GM23338 (cell line): ENCODE measurements around the gene APP. TPM values are rescaled to one million over a fixed set of nuclear protein-coding genes. Genes with fewer than 3 reads are reported as not detected.

Experiments
- ATAC-seq: fragments of 200-7000 bp; cut with Tn5 transposase; 3 replicates; pipeline ENCODE4 v1.9.1; 2020
- DNase-seq: peaks from one replicate; pipeline ENCODE4 v3.0.0-alpha.2; 2015; ENCODE audit warnings: low spot score
- H2AFZ ChIP-seq: fragments of 200-600 bp; sonication (generic); 2 replicates; pipeline ENCODE4 v1.8.0; 2016; ENCODE audit warnings: antibody characterized with exemption, mild to moderate bottlenecking, moderate library complexity
- H3F3A ChIP-seq: fragments of 200-600 bp; sonication (generic); replicated peaks from 2 replicates; pipeline ENCODE4 v1.8.0; 2017; ENCODE audit warnings: antibody characterized with exemption, mixed run types, low read depth
- H3K27ac ChIP-seq: fragments of 200-600 bp; sonication (generic); 2 replicates; pipeline ENCODE4 v1.6.1; 2016; ENCODE audit warnings: low read depth
- H3K27me3 ChIP-seq: fragments of 200-600 bp; sonication (generic); 2 replicates; pipeline ENCODE4 v1.8.0; 2016; ENCODE audit warnings: mild to moderate bottlenecking, mixed run types, moderate library complexity; ENCODE audit not compliant: insufficient read depth
- H3K36me3 ChIP-seq: fragments of 200-600 bp; sonication (generic); 2 replicates; pipeline ENCODE4 v1.8.0; 2016; ENCODE audit warnings: mild to moderate bottlenecking; ENCODE audit not compliant: insufficient read depth
- H3K4me1 ChIP-seq: fragments of 200-600 bp; sonication (generic); 2 replicates; pipeline ENCODE4 v1.8.0; 2016; ENCODE audit warnings: mild to moderate bottlenecking, moderate library complexity; ENCODE audit not compliant: insufficient read depth
- H3K4me2 ChIP-seq: fragments of 200-600 bp; sonication (generic); 2 replicates; pipeline ENCODE4 v1.7.1; 2017; ENCODE audit warnings: mixed run types
- H3K4me3 ChIP-seq: fragments of 200-600 bp; sonication (generic); 2 replicates; pipeline ENCODE4 v1.6.1; 2016; ENCODE audit warnings: mixed run types
- H3K79me2 ChIP-seq: fragments of 200-600 bp; sonication (generic); replicated peaks from 2 replicates; pipeline ENCODE4 v1.8.0; 2017; ENCODE audit warnings: mild to moderate bottlenecking; ENCODE audit not compliant: insufficient read depth
- H3K9me2 ChIP-seq: fragments of 200-600 bp; sonication (generic); 2 replicates; pipeline ENCODE4 v1.8.0; 2017; ENCODE audit not compliant: insufficient read depth
- H4K20me1 ChIP-seq: fragments of 200-600 bp; sonication (generic); replicated peaks from 2 replicates; pipeline ENCODE4 v1.8.0; 2017; ENCODE audit warnings: mild to moderate bottlenecking; ENCODE audit not compliant: insufficient read depth
- H3K27ac Mint-ChIP-seq: 2 replicates; pipeline ENCODE4 v1.8.0; 2020; ENCODE audit warnings: inconsistent platforms, mild to moderate bottlenecking, moderate library complexity, mixed read lengths
- H3K27me3 Mint-ChIP-seq: 3 replicates; pipeline ENCODE4 v1.8.0; 2022; ENCODE audit warnings: low read depth, mild to moderate bottlenecking, moderate library complexity, mixed read lengths, inconsistent platforms; ENCODE audit not compliant: insufficient read depth, poor library complexity
- H3K36me3 Mint-ChIP-seq: 3 replicates; pipeline ENCODE4 v1.8.0; 2021; ENCODE audit warnings: low read depth, mild to moderate bottlenecking, inconsistent platforms, moderate library complexity, mixed read lengths
- H3K4me1 Mint-ChIP-seq: 3 replicates; pipeline ENCODE4 v1.8.0; 2020; ENCODE audit warnings: mild to moderate bottlenecking, inconsistent platforms, mixed read lengths
- H3K4me3 Mint-ChIP-seq: 3 replicates; pipeline ENCODE4 v1.8.0; 2021; ENCODE audit warnings: moderate library complexity, mild to moderate bottlenecking, inconsistent platforms, mixed read lengths
- H3K9me3 Mint-ChIP-seq: 3 replicates; pipeline ENCODE4 v1.8.0; 2020; ENCODE audit warnings: moderate library complexity, mild to moderate bottlenecking, inconsistent platforms, mixed read lengths
- CREB1 ChIP-seq: fragments of 250-450 bp; sonication (Bioruptor Pico); IDR thresholded peaks from 2 replicates; pipeline ENCODE4 v1.5.0; 2020; ENCODE audit warnings: low read depth, mild to moderate bottlenecking, moderate library complexity
- ETS1 ChIP-seq: IDR thresholded peaks from 2 replicates; pipeline ENCODE4 v1.6.1; 2016; ENCODE audit warnings: antibody characterized with exemption
- EZH2 ChIP-seq: fragments of 200-600 bp; sonication (generic); IDR thresholded peaks from one replicate; pipeline ENCODE4 v1.8.0; 2017; ENCODE audit warnings: antibody characterized with exemption, mild to moderate bottlenecking, low read depth; ENCODE audit not compliant: unreplicated experiment
- EZH2phosphoT487 ChIP-seq: fragments of 200-600 bp; sonication (generic); IDR thresholded peaks from one replicate; pipeline ENCODE4 v1.8.1; 2018; ENCODE audit warnings: antibody characterized with exemption; ENCODE audit not compliant: unreplicated experiment
- JUNB ChIP-seq: IDR thresholded peaks from one replicate; pipeline ENCODE4 v1.6.1; 2016; ENCODE audit warnings: antibody characterized with exemption; ENCODE audit not compliant: unreplicated experiment
- NANOG ChIP-seq: IDR thresholded peaks from 2 replicates; pipeline ENCODE4 v1.6.1; 2016; ENCODE audit warnings: antibody characterized with exemption, borderline replicate concordance
- POLR2AphosphoS5 ChIP-seq: IDR thresholded peaks from 2 replicates; pipeline ENCODE4 v1.6.1; 2016; ENCODE audit warnings: antibody characterized with exemption, low read depth
- REST ChIP-seq: IDR thresholded peaks from one replicate; pipeline ENCODE4 v1.6.1; 2018; ENCODE audit warnings: antibody characterized with exemption; ENCODE audit not compliant: unreplicated experiment
- STAT1 ChIP-seq: IDR thresholded peaks from one replicate; pipeline ENCODE4 v1.6.1; 2016; ENCODE audit warnings: antibody characterized with exemption; ENCODE audit not compliant: unreplicated experiment
- ZNF114 ChIP-seq: fragments of 250-450 bp; sonication (Bioruptor Pico); IDR thresholded peaks from 2 replicates; pipeline ENCODE4 v1.5.0; 2020; ENCODE audit warnings: mild to moderate bottlenecking, moderate library complexity
- ZNF331 ChIP-seq: fragments of 250-450 bp; sonication (Bioruptor Pico); IDR thresholded peaks from 2 replicates; pipeline ENCODE4 v1.5.0; 2020; ENCODE audit warnings: low read depth, mild to moderate bottlenecking, moderate library complexity
- polyA plus RNA-seq: library from polyadenylated mRNA; unstranded; fragments of >200 nt; fragmentation: Nextera tagmentation; extraction: Ambion mirVana; gene quantifications from 2 replicates; pipeline ENCODE4 v1.2.1, GENCODE V29; 2016
- total RNA-seq: library from RNA; depleted of rRNA; stranded (reverse); fragments of >200 nt; shearing (Covaris generic); gene quantifications from 2 replicates; pipeline ENCODE4 v1.2.3, GENCODE V29; 2014
- TF ChIP-seq, protein P1 (sequence below): fragments of 250-450 bp; sonication (Bioruptor Pico); IDR thresholded peaks from 2 replicates; pipeline ENCODE4 v1.5.0; 2020; ENCODE audit warnings: mild to moderate bottlenecking, moderate library complexity
- TF ChIP-seq, protein P2 (sequence below), 2 experiments: fragments of 200-600 bp in 1 of 2; sonication (generic) in 1 of 2; conservative IDR thresholded peaks; 2 replicates each; pipeline versions ENCODE4 v1.5.1 to v1.6.1; 2016 to 2017; ENCODE audit warnings: antibody characterized with exemption in 2 of 2, low read depth in 2 of 2, mild to moderate bottlenecking in 2 of 2, moderate library complexity in 1 of 2

APP gene
- total and polyA plus RNA-seq, 2 experiments from 2014 or later, result 69.4 to 444 TPM

DNA sequence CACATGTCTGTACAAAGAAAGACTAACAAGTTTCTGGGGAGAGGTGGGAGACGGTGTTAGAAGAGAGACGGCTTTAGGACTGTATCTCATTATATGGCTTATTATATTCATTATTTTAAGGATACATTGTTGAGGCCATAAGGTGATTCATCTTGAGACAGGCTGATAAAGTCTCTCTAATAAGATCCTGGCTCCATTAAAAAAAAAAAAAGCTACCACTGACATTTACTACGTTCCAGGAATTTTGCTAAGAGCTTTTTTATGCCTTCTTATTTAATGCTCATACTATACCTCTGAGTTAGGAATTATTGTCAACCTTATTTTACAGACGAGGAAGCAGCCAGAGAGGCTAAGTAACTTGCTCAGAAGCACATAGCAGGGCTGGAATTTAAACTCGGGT is 262.1 kb downstream of the APP start:
- Histone ChIP-seq H3K27ac (no peak overlapping the region), H4K20me1 (0 out of 2 replicates have a peak, but pooled peaks cover 12% of the 10 kb centered on the region), H3K4me1 (no peaks in the 10 kb centered on the region; the same call in 1 of the 2 replicates), H3K4me2 (no peak overlapping the region), H3K27me3 (no peaks in the 10 kb centered on the region), H3F3A (no peaks in the 10 kb centered on the region), H3K79me2 (no peaks in the 10 kb centered on the region; the same call in none of the 2 replicates), H2AFZ (no peak overlapping the region), H3K9me2 (no peaks in the 10 kb centered on the region), H3K36me3 (peaks cover 12% of the 10 kb centered on the region; the same call in 1 of the 2 replicates), H3K4me3 (no peak overlapping the region)
- TF ChIP-seq JUNB (no peak), REST (no peak), ETS1 (no peak), NANOG (no peak), EZH2phosphoT487 (no peak), ZNF331 (CRISPR knock-in tag) (no peak), CREB1 (CRISPR knock-in tag) (no peak), ZNF114 (CRISPR knock-in tag) (no peak), POLR2AphosphoS5 (no peak), EZH2 (no peak), STAT1 (no peak)
- TF ChIP-seq, protein P1, sequence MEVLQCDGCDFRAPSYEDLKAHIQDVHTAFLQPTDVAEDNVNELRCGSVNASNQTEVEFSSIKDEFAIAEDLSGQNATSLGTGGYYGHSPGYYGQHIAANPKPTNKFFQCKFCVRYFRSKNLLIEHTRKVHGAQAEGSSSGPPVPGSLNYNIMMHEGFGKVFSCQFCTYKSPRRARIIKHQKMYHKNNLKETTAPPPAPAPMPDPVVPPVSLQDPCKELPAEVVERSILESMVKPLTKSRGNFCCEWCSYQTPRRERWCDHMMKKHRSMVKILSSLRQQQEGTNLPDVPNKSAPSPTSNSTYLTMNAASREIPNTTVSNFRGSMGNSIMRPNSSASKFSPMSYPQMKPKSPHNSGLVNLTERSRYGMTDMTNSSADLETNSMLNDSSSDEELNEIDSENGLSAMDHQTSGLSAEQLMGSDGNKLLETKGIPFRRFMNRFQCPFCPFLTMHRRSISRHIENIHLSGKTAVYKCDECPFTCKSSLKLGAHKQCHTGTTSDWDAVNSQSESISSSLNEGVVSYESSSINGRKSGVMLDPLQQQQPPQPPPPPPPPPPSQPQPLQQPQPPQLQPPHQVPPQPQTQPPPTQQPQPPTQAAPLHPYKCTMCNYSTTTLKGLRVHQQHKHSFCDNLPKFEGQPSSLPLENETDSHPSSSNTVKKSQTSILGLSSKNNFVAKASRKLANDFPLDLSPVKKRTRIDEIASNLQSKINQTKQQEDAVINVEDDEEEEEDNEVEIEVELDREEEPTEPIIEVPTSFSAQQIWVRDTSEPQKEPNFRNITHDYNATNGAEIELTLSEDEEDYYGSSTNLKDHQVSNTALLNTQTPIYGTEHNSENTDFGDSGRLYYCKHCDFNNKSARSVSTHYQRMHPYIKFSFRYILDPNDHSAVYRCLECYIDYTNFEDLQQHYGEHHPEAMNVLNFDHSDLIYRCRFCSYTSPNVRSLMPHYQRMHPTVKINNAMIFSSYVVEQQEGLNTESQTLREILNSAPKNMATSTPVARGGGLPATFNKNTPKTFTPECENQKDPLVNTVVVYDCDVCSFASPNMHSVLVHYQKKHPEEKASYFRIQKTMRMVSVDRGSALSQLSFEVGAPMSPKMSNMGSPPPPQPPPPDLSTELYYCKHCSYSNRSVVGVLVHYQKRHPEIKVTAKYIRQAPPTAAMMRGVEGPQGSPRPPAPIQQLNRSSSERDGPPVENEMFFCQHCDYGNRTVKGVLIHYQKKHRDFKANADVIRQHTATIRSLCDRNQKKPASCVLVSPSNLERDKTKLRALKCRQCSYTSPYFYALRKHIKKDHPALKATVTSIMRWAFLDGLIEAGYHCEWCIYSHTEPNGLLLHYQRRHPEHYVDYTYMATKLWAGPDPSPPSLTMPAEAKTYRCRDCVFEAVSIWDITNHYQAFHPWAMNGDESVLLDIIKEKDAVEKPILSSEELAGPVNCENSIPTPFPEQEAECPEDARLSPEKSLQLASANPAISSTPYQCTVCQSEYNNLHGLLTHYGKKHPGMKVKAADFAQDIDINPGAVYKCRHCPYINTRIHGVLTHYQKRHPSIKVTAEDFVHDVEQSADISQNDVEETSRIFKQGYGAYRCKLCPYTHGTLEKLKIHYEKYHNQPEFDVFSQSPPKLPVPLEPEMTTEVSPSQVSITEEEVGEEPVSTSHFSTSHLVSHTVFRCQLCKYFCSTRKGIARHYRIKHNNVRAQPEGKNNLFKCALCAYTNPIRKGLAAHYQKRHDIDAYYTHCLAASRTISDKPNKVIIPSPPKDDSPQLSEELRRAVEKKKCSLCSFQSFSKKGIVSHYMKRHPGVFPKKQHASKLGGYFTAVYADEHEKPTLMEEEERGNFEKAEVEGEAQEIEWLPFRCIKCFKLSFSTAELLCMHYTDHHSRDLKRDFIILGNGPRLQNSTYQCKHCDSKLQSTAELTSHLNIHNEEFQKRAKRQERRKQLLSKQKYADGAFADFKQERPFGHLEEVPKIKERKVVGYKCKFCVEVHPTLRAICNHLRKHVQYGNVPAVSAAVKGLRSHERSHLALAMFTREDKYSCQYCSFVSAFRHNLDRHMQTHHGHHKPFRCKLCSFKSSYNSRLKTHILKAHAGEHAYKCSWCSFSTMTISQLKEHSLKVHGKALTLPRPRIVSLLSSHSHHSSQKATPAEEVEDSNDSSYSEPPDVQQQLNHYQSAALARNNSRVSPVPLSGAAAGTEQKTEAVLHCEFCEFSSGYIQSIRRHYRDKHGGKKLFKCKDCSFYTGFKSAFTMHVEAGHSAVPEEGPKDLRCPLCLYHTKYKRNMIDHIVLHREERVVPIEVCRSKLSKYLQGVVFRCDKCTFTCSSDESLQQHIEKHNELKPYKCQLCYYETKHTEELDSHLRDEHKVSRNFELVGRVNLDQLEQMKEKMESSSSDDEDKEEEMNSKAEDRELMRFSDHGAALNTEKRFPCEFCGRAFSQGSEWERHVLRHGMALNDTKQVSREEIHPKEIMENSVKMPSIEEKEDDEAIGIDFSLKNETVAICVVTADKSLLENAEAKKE (CRISPR knock-in tag), result no peak
- TF ChIP-seq, protein P2, sequence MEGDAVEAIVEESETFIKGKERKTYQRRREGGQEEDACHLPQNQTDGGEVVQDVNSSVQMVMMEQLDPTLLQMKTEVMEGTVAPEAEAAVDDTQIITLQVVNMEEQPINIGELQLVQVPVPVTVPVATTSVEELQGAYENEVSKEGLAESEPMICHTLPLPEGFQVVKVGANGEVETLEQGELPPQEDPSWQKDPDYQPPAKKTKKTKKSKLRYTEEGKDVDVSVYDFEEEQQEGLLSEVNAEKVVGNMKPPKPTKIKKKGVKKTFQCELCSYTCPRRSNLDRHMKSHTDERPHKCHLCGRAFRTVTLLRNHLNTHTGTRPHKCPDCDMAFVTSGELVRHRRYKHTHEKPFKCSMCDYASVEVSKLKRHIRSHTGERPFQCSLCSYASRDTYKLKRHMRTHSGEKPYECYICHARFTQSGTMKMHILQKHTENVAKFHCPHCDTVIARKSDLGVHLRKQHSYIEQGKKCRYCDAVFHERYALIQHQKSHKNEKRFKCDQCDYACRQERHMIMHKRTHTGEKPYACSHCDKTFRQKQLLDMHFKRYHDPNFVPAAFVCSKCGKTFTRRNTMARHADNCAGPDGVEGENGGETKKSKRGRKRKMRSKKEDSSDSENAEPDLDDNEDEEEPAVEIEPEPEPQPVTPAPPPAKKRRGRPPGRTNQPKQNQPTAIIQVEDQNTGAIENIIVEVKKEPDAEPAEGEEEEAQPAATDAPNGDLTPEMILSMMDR (conservative IDR thresholded peaks at IDR 0.05; ENCODE audit: low read depth in 2 of 2), result no peak
- H3K4me1 Mint-ChIP-seq, result peaks cover 5% of the 10 kb centered on the region
- H3K9me3 Mint-ChIP-seq, result no peaks in the 10 kb centered on the region
- peaks cover 2% of the 10 kb centered on the region for H3K27me3 Mint-ChIP-seq
- H3K27ac Mint-ChIP-seq, result no peak overlapping the region
- DNase-seq, result no peak
- no peak for ATAC-seq
- H3K36me3 Mint-ChIP-seq, result peaks cover 48% of the 10 kb centered on the region
- no peak overlapping the region for H3K4me3 Mint-ChIP-seq
